K562 (cell line): ENCODE results near the gene SNRNP70. TPM values are rescaled to one million over a fixed set of nuclear protein-coding genes. Genes with fewer than 3 reads are reported as not detected.

ENCODE experiments used
- ATAC-seq: fragments of 200-7000 bp; cut with Tn5 transposase; 3 replicates; pipeline ENCODE4 v1.9.1; 2020; ENCODE audit warnings: moderate library complexity
- BruUV-seq: library from RNA; stranded (reverse); fragments of 400-500 nt; replicated peaks from 2 replicates; lab custom pipeline; 2021; lab: Mats Ljungman, UMichigan
- CTCF ChIA-PET: fragments of 300-600 bp; formaldehyde crosslinking; extraction: SDS; loops from one replicate; lab custom pipeline; 2021; ENCODE audit warnings: low intra/inter-chr PET ratio; lab: Yijun Ruan, JAX
- POLR2A ChIA-PET: fragments of 300-600, 350-650 bp; sonication (Branson Sonifier 250); formaldehyde crosslinking; extraction: SDS; loops from one replicate; lab custom pipeline; 2021; ENCODE audit warnings: antibody characterized with exemption, inconsistent platforms; lab: Yijun Ruan, JAX
- DNase-seq, 4 experiments: peaks; one replicate each; pipeline versions ENCODE4 v3.0.0 to v3.0.0-alpha.2; 2011 to 2018; ENCODE audit warnings: low spot score in 3 of 4, mixed read lengths in 3 of 4; ENCODE audit errors: extremely low read depth in 1 of 4
- FAIRE-seq: peaks from 2 replicates; lab custom pipeline; 2011; peaks lifted over from hg19 to GRCh38; lab: Jason Lieb, UNC
- H2AFZ ChIP-seq: 2 replicates; pipeline ENCODE4 v1.6.0; 2011; ENCODE audit warnings: low read depth, low read length, control low read depth, inconsistent platforms
- H3K27ac ChIP-seq: fragments of 200-600 bp; 3 replicates; pipeline ENCODE4 v1.8.0; 2011; ENCODE audit warnings: low read depth, mild to moderate bottlenecking, control low read depth, inconsistent platforms, low read length, moderate library complexity, mixed read lengths; ENCODE audit errors: extremely low read depth
- H3K27me3 ChIP-seq, 2 experiments: fragments of 300-600 bp in 1 of 2; 2 replicates in 1 of 2; 3 replicates in 1 of 2; pipeline versions ENCODE4 v1.6.0 to v1.8.0; 2011; ENCODE audit warnings: inconsistent platforms in 2 of 2, low read length in 2 of 2, mild to moderate bottlenecking in 1 of 2, mixed read lengths in 1 of 2, moderate library complexity in 1 of 2; ENCODE audit not compliant: control insufficient read depth in 2 of 2, insufficient read depth in 2 of 2
- H3K36me3 ChIP-seq: fragments of 300-600 bp; 3 replicates; pipeline ENCODE4 v1.8.0; 2011; ENCODE audit warnings: mild to moderate bottlenecking, low read length, inconsistent platforms; ENCODE audit not compliant: control insufficient read depth, insufficient read depth
- H3K4me1 ChIP-seq, 2 experiments: fragments of 200-600 bp in 1 of 2; replicated peaks in 1 of 2; 2 replicates in 1 of 2; 3 replicates in 1 of 2; pipeline versions ENCODE4 v1.5.1 to v1.8.0; 2011; ENCODE audit warnings: inconsistent platforms in 2 of 2, low read length in 2 of 2, mild to moderate bottlenecking in 1 of 2, mixed read lengths in 1 of 2, moderate library complexity in 1 of 2; ENCODE audit not compliant: control insufficient read depth in 2 of 2, insufficient read depth in 2 of 2
- H3K4me2 ChIP-seq: 2 replicates; pipeline ENCODE4 v1.6.1; 2011; ENCODE audit warnings: low read length, control low read depth, inconsistent platforms, mixed read lengths; ENCODE audit not compliant: insufficient read depth
- H3K4me3 ChIP-seq: fragments of 200-600 bp; sonication (generic), shearing (Covaris generic); 2 replicates; pipeline ENCODE4 v1.5.1; 2016; ENCODE audit warnings: control low read depth, inconsistent platforms
- H3K79me2 ChIP-seq: fragments of 200-600 bp; 3 replicates; pipeline ENCODE4 v1.8.0; 2011; ENCODE audit warnings: low read length, inconsistent platforms; ENCODE audit not compliant: control insufficient read depth, insufficient read depth
- H3K9ac ChIP-seq, 2 experiments: 2 replicates each; pipeline versions ENCODE4 v1.6.0 to v1.6.1; 2011; ENCODE audit warnings: low read depth in 2 of 2, low read length in 2 of 2, control low read depth in 1 of 2, inconsistent platforms in 1 of 2, mild to moderate bottlenecking in 1 of 2, mixed read lengths in 1 of 2; ENCODE audit not compliant: insufficient read depth in 1 of 2
- H3K9me1 ChIP-seq: one replicate; pipeline ENCODE4 v1.6.0; 2011; ENCODE audit warnings: inconsistent platforms, mild to moderate bottlenecking, low read length, moderate library complexity; ENCODE audit not compliant: control insufficient read depth, insufficient read depth
- H3K9me3 ChIP-seq: replicated peaks from 2 replicates; pipeline ENCODE4 v1.5.1; 2011; ENCODE audit warnings: low read depth, low read length, inconsistent platforms; ENCODE audit not compliant: control insufficient read depth, insufficient read depth
- H4K20me1 ChIP-seq: replicated peaks from 2 replicates; pipeline ENCODE4 v1.6.1; 2011; ENCODE audit warnings: low read length, inconsistent platforms, mixed read lengths; ENCODE audit not compliant: control insufficient read depth, insufficient read depth
- ATF7 ChIP-seq: fragments of 450-650 bp; IDR thresholded peaks from 2 replicates; pipeline ENCODE4 v1.7.1; 2014; ENCODE audit warnings: mild to moderate bottlenecking, moderate library complexity
- CEBPG ChIP-seq, 3 experiments: fragments of 200-800 bp in 1 of 3; sonication (Bioruptor generic) in 1 of 3; sonication (generic) in 1 of 3; formaldehyde crosslinking in 1 of 3; IDR thresholded peaks in 2 of 3; conservative IDR thresholded peaks in 1 of 3; 2 replicates each; pipeline versions ENCODE4 v1.6.1 to v1.8.0; 2016 to 2022; ENCODE audit warnings: missing compliant biosample characterization in 2 of 3, missing genetic modification characterization in 2 of 3, mild to moderate bottlenecking in 1 of 3, missing genetic modification reagents in 1 of 3
- ERF ChIP-seq: fragments of 450-650 bp; formaldehyde crosslinking; IDR thresholded peaks from 2 replicates; pipeline ENCODE4 v1.4.0; 2020; ENCODE audit warnings: mild to moderate bottlenecking, mixed read lengths
- HDAC3 ChIP-seq: fragments of 450-650 bp; IDR thresholded peaks from 2 replicates; pipeline ENCODE4 v1.6.1; 2018; ENCODE audit warnings: borderline replicate concordance, mild to moderate bottlenecking, moderate library complexity; ENCODE audit not compliant: partially characterized antibody
- MCM3 ChIP-seq: fragments of 450-650 bp; IDR thresholded peaks from 2 replicates; pipeline ENCODE4 v1.6.1; 2016
- NEUROD1 ChIP-seq: fragments of 150-350 bp; IDR thresholded peaks from 2 replicates; pipeline ENCODE4 v1.6.1; 2014; ENCODE audit warnings: borderline replicate concordance, low read length, low read depth; ENCODE audit not compliant: partially characterized antibody
- NFE2L1 ChIP-seq: fragments of 450-650 bp; IDR thresholded peaks from 2 replicates; pipeline ENCODE4 v1.6.1; 2016; ENCODE audit warnings: missing genetic modification characterization, low read depth, mild to moderate bottlenecking, missing compliant biosample characterization, moderate library complexity, borderline replicate concordance
- NR3C1 ChIP-seq: sonication (generic); formaldehyde crosslinking; IDR thresholded peaks from 2 replicates; pipeline ENCODE4 v1.8.1; 2022; ENCODE audit warnings: missing genetic modification reagents
- NR4A1 ChIP-seq, 2 experiments: fragments of 250-450 bp in 1 of 2; fragments of 450-650 bp in 1 of 2; sonication (Bioruptor Pico) in 1 of 2; IDR thresholded peaks; 2 replicates each; pipeline versions ENCODE4 v1.4.0 to v1.6.1; 2016 to 2020; ENCODE audit warnings: mild to moderate bottlenecking in 2 of 2, missing compliant biosample characterization in 1 of 2, missing genetic modification characterization in 1 of 2, moderate library complexity in 1 of 2
- SIX5 ChIP-seq, 2 experiments: IDR thresholded peaks; 2 replicates each; pipeline ENCODE4 v1.6.1; 2011; ENCODE audit warnings: low read length in 2 of 2, borderline replicate concordance in 1 of 2, low read depth in 1 of 2, mild to moderate bottlenecking in 1 of 2, moderate library complexity in 1 of 2; ENCODE audit not compliant: insufficient read depth in 1 of 2
- TAL1 ChIP-seq: fragments of 450-650 bp; IDR thresholded peaks from 2 replicates; pipeline ENCODE4 v1.6.1; 2016; ENCODE audit warnings: mild to moderate bottlenecking
- ZBTB17 ChIP-seq: fragments of 450-650 bp; formaldehyde crosslinking; IDR thresholded peaks from 2 replicates; pipeline ENCODE4 v1.4.0; 2020; ENCODE audit warnings: mild to moderate bottlenecking
- ZBTB8A ChIP-seq: fragments of 450-650 bp; IDR thresholded peaks from 2 replicates; pipeline ENCODE4 v1.6.1; 2018; ENCODE audit warnings: mild to moderate bottlenecking, moderate library complexity; ENCODE audit not compliant: partially characterized antibody
- ZEB2 ChIP-seq: fragments of 450-650 bp; IDR thresholded peaks from 2 replicates; pipeline ENCODE4 v1.6.1; 2016
- ZNF699 ChIP-seq: fragments of 250-450 bp; sonication (Bioruptor Pico); IDR thresholded peaks from 2 replicates; pipeline ENCODE4 v1.8.0; 2021; ENCODE audit warnings: mild to moderate bottlenecking, moderate library complexity; ENCODE audit not compliant: insufficient replicate concordance
- WGBS: fragments of 100-300 bp; shearing (Covaris generic); methylation state at CpG from one replicate; pipeline ENCODE4 v1.1.6; 2016; ENCODE audit warnings: low coverage, mixed read lengths; ENCODE audit not compliant: insufficient coverage; ENCODE audit errors: missing lambda C conversion rate; 5-methylcytosine and 5-hydroxymethylcytosine counted together
- in situ Hi-C: fragments of 300-500 bp; cut with MboI; formaldehyde crosslinking; loops from 4 replicates; pipeline ENCODE4 v1.15.0; 2018; ENCODE audit warnings: inconsistent platforms, mixed read lengths
- intact Hi-C: fragments of 100-400 bp; cut with micrococcal nuclease; formaldehyde crosslinking; loops from 2 replicates; pipeline ENCODE4 v1.14.2; 2022
- polyA plus RNA-seq, 8 experiments: library from polyadenylated mRNA; depleted of rRNA in 4 of 8; stranded (reverse) in 5 of 8; unstranded in 3 of 8; fragments of >200 nt; fragmentation: Nextera tagmentation in 2 of 8; fragmentation: Illumina TruSeq in 1 of 8; extraction: Ambion mirVana in 2 of 8; extraction: Trizol in 1 of 8; gene quantifications; 2 replicates each; pipeline versions ENCODE4 v1.2.1 to v1.2.3, GENCODE V29; 2011 to 2014; ENCODE audit warnings: inconsistent platforms in 1 of 8, missing spikeins in 1 of 8
- total RNA-seq, 7 experiments: library from RNA; depleted of rRNA in 6 of 7; stranded (reverse); fragments of >200 nt in 6 of 7; fragmentation: Illumina TruSeq in 2 of 7; extraction: Trizol in 2 of 7; gene quantifications; 2 replicates each; pipeline versions ENCODE4 v1.2.1 to v1.2.3, GENCODE V29; 2011 to 2021; ENCODE audit warnings: low replicate concordance in 1 of 7
- TF ChIP-seq, protein P1 (sequence below): sonication (generic); formaldehyde crosslinking; IDR thresholded peaks from 2 replicates; pipeline ENCODE4 v1.8.0; 2023; ENCODE audit warnings: missing genetic modification reagents, mild to moderate bottlenecking, borderline replicate concordance

Gene SNRNP70
- total and polyA plus RNA-seq, 9 of the 15 experiments (the other 6 are each of a cell fraction or from before 2014, with no cell fraction given): 2.8 to 496 (median 136) TPM

DNA sequence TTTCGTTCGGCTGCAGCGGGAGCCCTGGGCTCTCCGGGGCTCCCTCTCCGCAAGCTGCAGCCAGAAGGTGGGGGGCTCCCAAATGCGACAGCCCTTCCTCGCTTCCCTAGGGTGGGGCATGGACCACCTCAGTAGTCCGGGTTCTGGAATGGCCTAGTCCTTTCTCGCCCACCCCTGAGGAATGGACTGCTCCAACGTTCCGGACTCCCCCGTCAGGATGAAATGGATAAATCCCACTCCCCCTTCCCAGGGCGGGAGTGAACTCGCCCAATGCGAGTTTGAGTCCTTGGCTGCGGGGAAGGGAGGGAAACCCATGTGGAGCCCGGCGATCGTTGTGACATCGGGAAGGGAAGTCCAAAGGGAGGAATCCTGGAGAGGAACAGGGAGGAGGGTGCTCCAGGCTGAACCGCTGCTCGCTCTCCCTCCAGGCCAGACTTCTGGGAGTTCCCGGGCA is 64.4 kb downstream of the SNRNP70 start:
- Histone ChIP-seq H4K20me1 (peaks cover 5% of the 10 kb centered on the region; the same call in 1 of the 2 replicates), H3K36me3 (no peaks in the 10 kb centered on the region), H3K4me3 (peak overlapping the region; percentile 54), H3K9ac (peak overlapping the region; percentile 86 to 98), H3K4me1 (peaks cover 44 to 83% of the 10 kb centered on the region in 2 experiments), H3K9me3 (no peaks in the 10 kb centered on the region), H3K79me2 (peaks cover 40% of the 10 kb centered on the region; the same call in 2 of the 3 replicates), H3K27ac (peak overlapping the region; percentile 89), H3K4me2 (peak overlapping the region; percentile 99), H2AFZ (peak overlapping the region; percentile 50), H3K9me1 (no peaks in the 10 kb centered on the region), H3K27me3 (no peaks in the 10 kb centered on the region)
- ChIA-PET POLR2A (interaction anchor here (0.5 to 2.0 kb wide), 15 partner anchors 9 to 399 kb away, joined by 3 to 15 read pairs (median 4); partner anchors contain the start of genes CGB7, LIN7B and TRPM4), CTCF (no interaction called here)
- FAIRE-seq (peak; percentile 49), ATAC-seq (peak; percentile 10), DNase-seq (peak; percentile 33 to 83 (median 50))
- BruUV-seq: TSS peak; percentile 28
- intact Hi-C loops: loop anchor here (2.0 to 10.0 kb wide), 4 partner anchors 49 to 817 kb away; partner anchors contain the start of genes GYS1, RUVBL2 and SLC17A7
- in situ Hi-C loops: no loop called here
- 0% methylated on average over 20 of the region's 23 CpGs for WGBS
- TF ChIP-seq SIX5 (IDR thresholded peaks at IDR 0.05; ENCODE audit: borderline replicate concordance in 1 of 2, insufficient read depth in 1 of 2, low read depth in 1 of 2, low read length in 2 of 2) (peak; percentile 72 to 75; a peak in 3 of 4 replicates), ATF7 (peak; percentile 98), TAL1 (no peak), ZNF699 (CRISPR knock-in tag) (no peak), MCM3 (no peak), NFE2L1 (tag) (no peak), HDAC3 (no peak), CEBPG (CRISPR knock-in tag; IDR thresholded peaks at IDR 0.05) (0 out of 2 replicates have a peak, but pooled peaks have one; percentile 35), CEBPG (tag; conservative IDR thresholded peaks at IDR 0.05 in 1 of 2, IDR thresholded peaks at IDR 0.05 in 1 of 2) (no peak), NEUROD1 (peak; percentile 75), ZBTB8A (no peak), ZBTB17 (CRISPR knock-in tag) (no peak), ERF (CRISPR knock-in tag) (peak; percentile 58; the same call in 1 of the 2 replicates), NR3C1 (no peak), ZEB2 (no peak), NR4A1 (CRISPR knock-in tag; IDR thresholded peaks at IDR 0.05) (0 out of 2 replicates have a peak, but pooled peaks have one; percentile 67), NR4A1 (tag; IDR thresholded peaks at IDR 0.05) (no peak)
- TF ChIP-seq, protein P1, sequence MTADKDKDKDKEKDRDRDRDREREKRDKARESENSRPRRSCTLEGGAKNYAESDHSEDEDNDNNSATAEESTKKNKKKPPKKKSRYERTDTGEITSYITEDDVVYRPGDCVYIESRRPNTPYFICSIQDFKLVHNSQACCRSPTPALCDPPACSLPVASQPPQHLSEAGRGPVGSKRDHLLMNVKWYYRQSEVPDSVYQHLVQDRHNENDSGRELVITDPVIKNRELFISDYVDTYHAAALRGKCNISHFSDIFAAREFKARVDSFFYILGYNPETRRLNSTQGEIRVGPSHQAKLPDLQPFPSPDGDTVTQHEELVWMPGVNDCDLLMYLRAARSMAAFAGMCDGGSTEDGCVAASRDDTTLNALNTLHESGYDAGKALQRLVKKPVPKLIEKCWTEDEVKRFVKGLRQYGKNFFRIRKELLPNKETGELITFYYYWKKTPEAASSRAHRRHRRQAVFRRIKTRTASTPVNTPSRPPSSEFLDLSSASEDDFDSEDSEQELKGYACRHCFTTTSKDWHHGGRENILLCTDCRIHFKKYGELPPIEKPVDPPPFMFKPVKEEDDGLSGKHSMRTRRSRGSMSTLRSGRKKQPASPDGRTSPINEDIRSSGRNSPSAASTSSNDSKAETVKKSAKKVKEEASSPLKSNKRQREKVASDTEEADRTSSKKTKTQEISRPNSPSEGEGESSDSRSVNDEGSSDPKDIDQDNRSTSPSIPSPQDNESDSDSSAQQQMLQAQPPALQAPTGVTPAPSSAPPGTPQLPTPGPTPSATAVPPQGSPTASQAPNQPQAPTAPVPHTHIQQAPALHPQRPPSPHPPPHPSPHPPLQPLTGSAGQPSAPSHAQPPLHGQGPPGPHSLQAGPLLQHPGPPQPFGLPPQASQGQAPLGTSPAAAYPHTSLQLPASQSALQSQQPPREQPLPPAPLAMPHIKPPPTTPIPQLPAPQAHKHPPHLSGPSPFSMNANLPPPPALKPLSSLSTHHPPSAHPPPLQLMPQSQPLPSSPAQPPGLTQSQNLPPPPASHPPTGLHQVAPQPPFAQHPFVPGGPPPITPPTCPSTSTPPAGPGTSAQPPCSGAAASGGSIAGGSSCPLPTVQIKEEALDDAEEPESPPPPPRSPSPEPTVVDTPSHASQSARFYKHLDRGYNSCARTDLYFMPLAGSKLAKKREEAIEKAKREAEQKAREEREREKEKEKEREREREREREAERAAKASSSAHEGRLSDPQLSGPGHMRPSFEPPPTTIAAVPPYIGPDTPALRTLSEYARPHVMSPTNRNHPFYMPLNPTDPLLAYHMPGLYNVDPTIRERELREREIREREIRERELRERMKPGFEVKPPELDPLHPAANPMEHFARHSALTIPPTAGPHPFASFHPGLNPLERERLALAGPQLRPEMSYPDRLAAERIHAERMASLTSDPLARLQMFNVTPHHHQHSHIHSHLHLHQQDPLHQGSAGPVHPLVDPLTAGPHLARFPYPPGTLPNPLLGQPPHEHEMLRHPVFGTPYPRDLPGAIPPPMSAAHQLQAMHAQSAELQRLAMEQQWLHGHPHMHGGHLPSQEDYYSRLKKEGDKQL (CRISPR knock-in tag): no peak
